Activated naive CD8-positive, alpha-beta T cell treated with anti-CD3 and anti-CD28 coated beads, Interleukin-2, amount 50 U/mL, for 24 hours (primary cell): ENCODE data around the gene TCEANC.

Experiments used
- ATAC-seq: fragments of 150-1000 bp; cut with Tn5 transposase; one replicate; pipeline ENCODE4 v1.10.0; 2021
- DNase-seq: peaks from one replicate; pipeline ENCODE4 v3.0.0; 2021
- H3K27ac Mint-ChIP-seq: one replicate; pipeline ENCODE4 v1.8.0; 2021; ENCODE audit warnings: mild to moderate bottlenecking, mixed read lengths
- H3K27me3 Mint-ChIP-seq: one replicate; pipeline ENCODE4 v1.8.0; 2021; ENCODE audit warnings: mixed read lengths
- H3K36me3 Mint-ChIP-seq: one replicate; pipeline ENCODE4 v1.8.0; 2021; ENCODE audit warnings: low read depth, mixed read lengths
- H3K4me1 Mint-ChIP-seq: one replicate; pipeline ENCODE4 v1.8.0; 2021; ENCODE audit warnings: mixed read lengths
- H3K4me3 Mint-ChIP-seq: one replicate; pipeline ENCODE4 v1.8.0; 2021; ENCODE audit warnings: mild to moderate bottlenecking, moderate library complexity, mixed read lengths
- H3K9me3 Mint-ChIP-seq: one replicate; pipeline ENCODE4 v1.8.0; 2021; ENCODE audit warnings: mixed read lengths

TCEANC gene

DNA sequence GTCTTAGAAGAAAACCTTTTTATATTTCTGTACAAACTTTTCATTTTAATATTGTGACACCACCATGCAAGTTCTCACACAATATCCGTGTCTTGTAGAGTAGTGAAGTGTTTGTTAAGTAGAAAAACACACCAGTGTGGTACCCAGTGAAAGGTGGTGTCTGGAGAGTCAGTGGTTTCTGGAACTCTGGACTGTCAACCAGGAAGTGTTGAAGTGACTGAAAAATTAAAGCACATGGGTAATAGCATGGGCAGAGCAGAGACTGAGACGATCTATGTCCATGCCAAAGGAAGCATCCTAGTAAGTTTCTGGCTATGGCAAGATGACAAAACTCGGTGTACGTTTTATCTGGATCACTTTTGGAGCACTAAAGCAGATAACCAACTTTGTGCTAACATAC is 58.2 kb downstream of the TCEANC start:
- Mint-ChIP-seq H3K4me3 (no peak overlapping the region), H3K27ac (peak overlapping the region; percentile 52), H3K27me3 (no peaks in the 10 kb centered on the region), H3K36me3 (peaks cover 30% of the 10 kb centered on the region), H3K4me1 (peaks cover 11% of the 10 kb centered on the region), H3K9me3 (no peaks in the 10 kb centered on the region)
- ATAC-seq, result no peak
- DNase-seq, result no peak
